PC-3 (cell line): ENCODE measurements around the gene POR. TPM values are rescaled to one million over a fixed set of nuclear protein-coding genes. Genes with fewer than 3 reads are reported as not detected.

ENCODE experiments used
- ATAC-seq: fragments of 200-7000 bp; cut with Tn5 transposase; 2 replicates; pipeline ENCODE4 v1.9.1; 2020; ENCODE audit warnings: mild to moderate bottlenecking, moderate library complexity
- BruUV-seq: library from RNA; stranded (reverse); fragments of 400-500 nt; replicated peaks from 2 replicates; lab custom pipeline; 2021; lab: Mats Ljungman, UMichigan
- CTCF ChIA-PET: fragments of 300-600 bp; sonication (Branson Sonifier 250); formaldehyde crosslinking; loops from one replicate; lab custom pipeline; 2022; ENCODE audit warnings: antibody characterized with exemption; lab: Charles Lee
- POLR2A ChIA-PET: fragments of 300-600 bp; sonication (Branson Sonifier 250); formaldehyde crosslinking; loops from one replicate; lab custom pipeline; 2022; ENCODE audit warnings: antibody characterized with exemption; ENCODE audit not compliant: unreplicated experiment; lab: Charles Lee
- DNase-seq: peaks from one replicate; pipeline ENCODE4 v3.0.0-alpha.2; 2015
- H2AFZ ChIP-seq: fragments of 300-600 bp; sonication (generic); 2 replicates; pipeline ENCODE4 v1.6.0; 2016; ENCODE audit warnings: antibody characterized with exemption, low read length
- H3F3A ChIP-seq: fragments of 300-600 bp; sonication (generic); one replicate; pipeline ENCODE4 v1.6.0; 2017; ENCODE audit warnings: antibody characterized with exemption, low read length, control low read depth, mild to moderate bottlenecking; ENCODE audit not compliant: unreplicated experiment
- H3K27ac ChIP-seq: fragments of 300-600 bp; sonication (generic); 2 replicates; pipeline ENCODE4 v1.5.1; 2016; ENCODE audit warnings: mild to moderate bottlenecking, low read length
- H3K27me3 ChIP-seq: fragments of 300-600 bp; sonication (generic); 2 replicates; pipeline ENCODE4 v1.6.1; 2016; ENCODE audit warnings: low read length, mixed read lengths
- H3K36me3 ChIP-seq: fragments of 300-600 bp; sonication (generic); 2 replicates; pipeline ENCODE4 v1.6.1; 2016; ENCODE audit warnings: low read depth, mixed run types, low read length, mixed read lengths
- H3K4me1 ChIP-seq: fragments of 300-600 bp; sonication (generic); 2 replicates; pipeline ENCODE4 v1.5.1; 2016; ENCODE audit warnings: low read length; ENCODE audit not compliant: insufficient read depth
- H3K4me2 ChIP-seq: fragments of 300-600 bp; sonication (generic); 2 replicates; pipeline ENCODE4 v1.6.0; 2016; ENCODE audit warnings: low read length
- H3K4me3 ChIP-seq: fragments of 300-600 bp; sonication (generic); 2 replicates; pipeline ENCODE4 v1.5.1; 2016; ENCODE audit warnings: mild to moderate bottlenecking, low read length, mixed read lengths
- H3K79me2 ChIP-seq: fragments of 300-600 bp; sonication (generic); 2 replicates; pipeline ENCODE4 v1.6.1; 2017; ENCODE audit warnings: low read length, mixed read lengths
- H3K9ac ChIP-seq: fragments of 300-600 bp; sonication (generic); 2 replicates; pipeline ENCODE4 v1.6.0; 2016; ENCODE audit warnings: mild to moderate bottlenecking, low read length
- H3K9me2 ChIP-seq: fragments of 300-600 bp; sonication (generic); replicated peaks from 2 replicates; pipeline ENCODE4 v1.6.1; 2016; ENCODE audit warnings: mixed run types, low read length, mixed read lengths
- H3K9me3 ChIP-seq: fragments of 300-600 bp; sonication (generic); 2 replicates; pipeline ENCODE4 v1.6.1; 2016; ENCODE audit warnings: low read length, mixed read lengths
- H4K20me1 ChIP-seq: fragments of 300-600 bp; sonication (generic); 2 replicates; pipeline ENCODE4 v1.6.1; 2016; ENCODE audit warnings: low read length, mixed read lengths
- EZH2 ChIP-seq: fragments of 300-600 bp; sonication (generic); IDR thresholded peaks from one replicate; pipeline ENCODE4 v1.6.1; 2017; ENCODE audit warnings: antibody characterized with exemption, mild to moderate bottlenecking, low read length; ENCODE audit not compliant: unreplicated experiment
- EZH2phosphoT487 ChIP-seq: fragments of 300-600 bp; sonication (generic); IDR thresholded peaks from 2 replicates; pipeline ENCODE4 v1.6.1; 2018; ENCODE audit warnings: mild to moderate bottlenecking, antibody characterized with exemption, low read length, borderline replicate concordance
- intact Hi-C: fragments of 100-400 bp; cut with micrococcal nuclease; formaldehyde crosslinking; loops from 2 replicates; pipeline ENCODE4 v1.9.0; 2023
- total RNA-seq: library from RNA; depleted of rRNA; stranded (reverse); fragments of >200 nt; gene quantifications from 2 replicates; pipeline ENCODE4 v1.2.3, GENCODE V29; 2014
- TF ChIP-seq, protein P1 (sequence below): fragments of 300-600 bp; sonication (generic); conservative IDR thresholded peaks from 2 replicates; pipeline ENCODE4 v1.5.1; 2017; ENCODE audit warnings: antibody characterized with exemption, low read depth, mild to moderate bottlenecking, low read length

Gene POR
- total RNA-seq, 1 experiment from 2014 or later: 112 TPM

DNA sequence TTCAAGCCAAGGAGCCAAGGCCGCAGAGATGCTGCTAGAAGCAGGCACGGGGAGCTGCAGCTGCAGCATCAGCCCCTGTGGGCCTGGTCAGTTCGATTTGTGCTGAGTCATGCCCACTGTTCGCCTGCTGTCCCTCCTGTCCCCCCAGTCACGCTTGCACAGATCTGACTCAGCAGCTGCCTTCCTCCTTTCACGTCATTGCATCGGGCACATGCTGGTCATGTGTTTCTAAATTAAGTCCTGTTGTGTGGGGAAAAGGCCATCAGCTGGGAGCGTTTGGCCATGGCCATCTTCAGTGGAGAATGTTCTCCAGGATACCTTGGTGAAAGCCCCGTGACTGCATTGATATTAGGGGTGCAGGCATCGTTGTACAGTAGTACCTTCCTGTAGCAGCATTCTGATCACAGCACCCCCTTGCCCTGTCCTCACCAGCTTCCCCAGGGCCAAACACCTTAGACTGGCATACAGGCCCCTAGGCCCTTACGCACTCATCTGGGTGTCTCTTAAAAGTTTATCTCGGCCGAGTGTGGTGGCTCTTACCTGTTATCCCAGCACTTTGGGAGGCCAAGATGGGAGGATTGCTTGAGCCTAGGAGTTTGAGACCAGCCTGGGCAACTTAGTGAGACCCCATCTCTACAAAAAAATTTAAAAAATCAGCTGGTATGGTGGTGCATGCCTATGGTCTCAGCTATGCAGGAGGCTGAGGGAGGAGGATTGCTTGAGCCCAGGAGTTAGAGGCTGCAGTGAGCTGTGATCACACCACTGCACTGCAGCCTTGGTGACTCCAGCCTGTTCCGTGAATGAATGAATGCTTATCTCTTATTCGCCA is 23.2 kb downstream of the POR start:
- CTCF ChIA-PET: no interaction called here
- intact Hi-C loops: no loop called here
- peak overlapping the region; percentile 76 for H3K27ac ChIP-seq

DNA sequence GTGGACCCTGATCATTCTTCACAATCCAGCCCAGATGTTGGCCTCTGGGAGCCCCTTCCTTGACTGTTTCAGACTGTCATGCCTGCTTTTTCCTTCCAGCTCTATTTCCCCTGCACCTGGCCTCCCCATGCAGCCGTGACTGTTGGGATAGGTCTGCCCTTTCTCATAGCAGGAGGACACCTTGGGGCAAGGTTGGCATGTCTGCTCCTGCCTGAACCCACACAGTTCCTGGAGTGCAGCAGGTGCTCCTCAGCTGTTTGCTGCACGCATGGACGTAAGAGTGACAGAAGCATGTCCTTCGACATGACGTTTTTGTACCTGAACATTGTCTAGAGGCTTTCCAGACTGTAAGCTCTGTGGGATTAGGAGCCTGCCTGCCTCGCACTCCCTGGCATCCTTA is 24.0 kb downstream of the POR start:
- ChIA-PET POLR2A (no interaction called here), CTCF (no interaction called here)
- intact Hi-C loops: no loop called here
- DNase-seq: no peak
- ATAC-seq: no peak
- Histone ChIP-seq H3K4me1 (peaks cover 24% of the 10 kb centered on the region), H3K36me3 (0 out of 2 replicates have a peak, but pooled peaks cover 2% of the 10 kb centered on the region), H3K27me3 (no peaks in the 10 kb centered on the region), H3K27ac (peak overlapping the region; percentile 76; the same call in 1 of the 2 replicates), H2AFZ (no peak overlapping the region), H4K20me1 (no peaks in the 10 kb centered on the region), H3K4me2 (no peak overlapping the region), H3K79me2 (peaks cover 29% of the 10 kb centered on the region), H3F3A (peaks cover 6% of the 10 kb centered on the region), H3K9me3 (no peaks in the 10 kb centered on the region), H3K9ac (no peak overlapping the region), H3K4me3 (no peak overlapping the region), H3K9me2 (no peaks in the 10 kb centered on the region)
- TF ChIP-seq, protein P1, sequence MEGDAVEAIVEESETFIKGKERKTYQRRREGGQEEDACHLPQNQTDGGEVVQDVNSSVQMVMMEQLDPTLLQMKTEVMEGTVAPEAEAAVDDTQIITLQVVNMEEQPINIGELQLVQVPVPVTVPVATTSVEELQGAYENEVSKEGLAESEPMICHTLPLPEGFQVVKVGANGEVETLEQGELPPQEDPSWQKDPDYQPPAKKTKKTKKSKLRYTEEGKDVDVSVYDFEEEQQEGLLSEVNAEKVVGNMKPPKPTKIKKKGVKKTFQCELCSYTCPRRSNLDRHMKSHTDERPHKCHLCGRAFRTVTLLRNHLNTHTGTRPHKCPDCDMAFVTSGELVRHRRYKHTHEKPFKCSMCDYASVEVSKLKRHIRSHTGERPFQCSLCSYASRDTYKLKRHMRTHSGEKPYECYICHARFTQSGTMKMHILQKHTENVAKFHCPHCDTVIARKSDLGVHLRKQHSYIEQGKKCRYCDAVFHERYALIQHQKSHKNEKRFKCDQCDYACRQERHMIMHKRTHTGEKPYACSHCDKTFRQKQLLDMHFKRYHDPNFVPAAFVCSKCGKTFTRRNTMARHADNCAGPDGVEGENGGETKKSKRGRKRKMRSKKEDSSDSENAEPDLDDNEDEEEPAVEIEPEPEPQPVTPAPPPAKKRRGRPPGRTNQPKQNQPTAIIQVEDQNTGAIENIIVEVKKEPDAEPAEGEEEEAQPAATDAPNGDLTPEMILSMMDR: no peak
- TF ChIP-seq EZH2: no peak
- no peak for TF ChIP-seq EZH2phosphoT487
- BruUV-seq: no TSS peak

More for the DNA sequence above, 23.2 kb downstream of the POR start:
- Histone ChIP-seq H3K36me3 (no peaks in the 10 kb centered on the region), H3K4me2 (no peak overlapping the region), H3K27me3 (no peaks in the 10 kb centered on the region), H3K9me3 (no peaks in the 10 kb centered on the region), H3K9me2 (no peaks in the 10 kb centered on the region), H2AFZ (no peak overlapping the region), H3K9ac (peak overlapping the region; percentile 42), H3K4me1 (peaks cover 17% of the 10 kb centered on the region), H3K79me2 (peaks cover 29% of the 10 kb centered on the region), H3K4me3 (no peak overlapping the region), H4K20me1 (no peaks in the 10 kb centered on the region), H3F3A (no peaks in the 10 kb centered on the region)
- TF ChIP-seq EZH2phosphoT487 (no peak), EZH2 (no peak)
- TF ChIP-seq, protein P1: no peak
- POLR2A ChIA-PET: no interaction called here
- peak; percentile 89 for ATAC-seq
- no TSS peak for BruUV-seq
- DNase-seq: peak; percentile 68

DNA sequence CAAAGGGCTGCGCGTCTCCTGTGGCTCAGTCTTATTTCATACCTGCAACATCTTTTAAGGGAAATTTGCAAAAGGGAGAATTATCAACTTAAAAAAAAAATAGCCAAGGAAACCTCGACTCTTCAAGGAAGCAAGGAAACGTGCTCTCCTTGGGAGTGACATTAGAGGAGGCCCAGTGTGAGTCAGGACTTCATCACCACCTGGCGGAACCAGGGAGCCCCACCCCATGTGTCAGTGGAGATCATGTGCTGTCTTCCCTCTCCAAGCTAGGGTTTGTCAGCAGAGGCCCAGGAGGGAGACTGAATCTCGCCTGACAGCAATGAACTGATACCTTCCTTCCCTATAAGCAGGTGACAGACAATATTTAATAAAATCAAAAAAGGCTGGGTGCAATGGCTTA is 28.9 kb downstream of the POR start:
- no peaks in the 10 kb centered on the region for H3K27me3 ChIP-seq
- BruUV-seq: no TSS peak
- ATAC-seq (peak; percentile 99), DNase-seq (peak; percentile 91)
- no peaks in the 10 kb centered on the region for H3K9me2 ChIP-seq
- H3K27ac ChIP-seq: peak overlapping the region; percentile 87
- peaks cover 26% of the 10 kb centered on the region for H3K4me1 ChIP-seq
- no peaks in the 10 kb centered on the region for H4K20me1 ChIP-seq
- TF ChIP-seq EZH2phosphoT487 (no peak), EZH2 (no peak)
- TF ChIP-seq, protein P1: no peak
- POLR2A ChIA-PET: no interaction called here
- H3K79me2 ChIP-seq: peaks cover 13% of the 10 kb centered on the region
- H2AFZ ChIP-seq: peak overlapping the region; percentile 22; the same call in 1 of the 2 replicates
- peak overlapping the region; percentile 51 for H3K9ac ChIP-seq
- 0 out of 2 replicates have a peak, but pooled peaks cover 2% of the 10 kb centered on the region for H3K36me3 ChIP-seq
- peaks cover 6% of the 10 kb centered on the region for H3F3A ChIP-seq
- no peak overlapping the region for H3K4me3 ChIP-seq
- intact Hi-C loops: loop anchor here (1.0 to 10.0 kb wide), 2 partner anchors 10 to 169 kb away; partner anchors contain the start of gene CCL26
- H3K4me2 ChIP-seq: peak overlapping the region; percentile 26; the same call in 1 of the 2 replicates
- CTCF ChIA-PET: no interaction called here
- H3K9me3 ChIP-seq: no peaks in the 10 kb centered on the region
